Erythroblast (primary cell): ENCODE measurements around the gene ACVR1C.

ENCODE experiments used
- GATA1 ChIP-seq: IDR thresholded peaks from 2 replicates; pipeline ENCODE4 v1.6.1; 2011; ENCODE audit warnings: low read depth, mild to moderate bottlenecking, control low read depth, low read length, moderate library complexity
- POLR2A ChIP-seq: IDR thresholded peaks from 2 replicates; pipeline ENCODE4 v1.6.1; 2011; ENCODE audit warnings: mild to moderate bottlenecking, low read length

DNA sequence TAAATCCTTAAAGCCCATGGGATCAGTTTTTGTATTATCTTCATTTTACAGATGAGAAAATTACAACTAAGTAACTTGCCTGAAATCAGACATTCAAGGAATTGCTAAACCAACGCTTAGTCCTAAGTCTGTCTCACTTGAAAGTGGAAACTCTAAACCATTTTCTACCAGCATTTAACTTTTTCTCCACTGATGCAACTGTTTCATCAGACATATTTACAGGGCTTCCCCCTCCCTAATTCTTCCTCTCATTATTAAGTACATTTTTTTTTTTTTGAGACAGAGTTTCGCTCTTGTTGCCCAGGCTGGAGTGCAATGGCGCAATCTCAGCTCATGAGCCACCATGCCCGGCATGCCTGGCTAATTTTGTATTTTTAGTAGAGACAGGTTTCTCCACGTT lies 88.6 kb downstream of the ACVR1C start:
- TF ChIP-seq POLR2A = no peak
- no peak for TF ChIP-seq GATA1
